ENCODE data around the gene LRRC8D. TPM values are rescaled to one million over a fixed set of nuclear protein-coding genes. Genes with fewer than 3 reads are reported as not detected.

Gene LRRC8D
- total RNA-seq, 4 donors from 2014 or later: 28.9 to 113 (median 58.8) TPM

DNA sequence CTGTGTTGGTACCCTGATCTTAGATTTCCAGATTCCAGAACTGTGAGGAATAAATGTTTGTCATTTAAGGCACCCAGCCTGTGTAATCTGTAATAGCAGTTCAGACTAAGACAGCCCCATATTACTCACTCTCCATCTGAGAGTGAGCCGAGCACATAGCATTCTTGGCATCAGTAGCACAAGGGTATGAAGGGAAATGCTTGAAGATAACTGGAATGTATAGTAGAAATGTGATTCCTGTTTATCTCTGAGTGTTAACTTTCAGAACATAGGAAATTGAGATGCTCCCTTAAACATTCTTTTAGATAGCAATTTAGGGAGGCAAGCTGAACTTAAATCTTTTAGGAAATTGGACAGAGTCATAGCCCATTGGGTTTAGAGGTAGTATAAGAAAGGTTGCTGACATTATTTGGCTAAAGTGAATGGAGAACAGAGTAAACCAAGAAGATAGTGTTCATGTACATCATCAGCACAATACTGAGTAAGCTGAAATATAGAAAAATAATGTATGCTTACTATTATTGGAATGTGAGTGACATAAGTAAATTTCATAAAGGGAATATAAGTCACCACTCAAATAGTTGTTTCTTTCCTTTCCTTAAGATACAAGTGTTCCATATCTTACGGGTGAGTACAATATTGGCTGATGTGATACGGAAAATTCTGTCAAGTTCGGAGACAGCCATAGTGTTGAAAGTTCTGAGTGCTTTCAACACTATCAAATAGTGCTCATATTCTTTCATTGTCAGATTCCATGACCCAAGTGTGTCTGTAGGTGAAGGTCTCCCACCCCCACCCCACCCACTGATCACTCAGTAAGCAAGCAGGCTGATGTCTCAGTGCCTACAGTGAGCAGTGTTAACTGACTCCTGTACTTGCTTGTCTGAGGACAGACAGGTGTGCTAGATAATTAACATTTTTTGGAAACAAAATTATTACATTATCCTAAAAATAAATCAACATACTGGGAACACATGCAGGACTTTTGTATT lies 73.7 kb downstream of the LRRC8D start:
- Histone ChIP-seq H3K4me1 (no peaks in the 10 kb centered on the region), H3K36me3 (no peaks in the 10 kb centered on the region), H3K4me3 (no peak overlapping the region), H3K9me3 (no peaks in the 10 kb centered on the region), H3K27ac (no peak overlapping the region), H3K27me3 (no peaks in the 10 kb centered on the region)
- TF ChIP-seq, protein P1, sequence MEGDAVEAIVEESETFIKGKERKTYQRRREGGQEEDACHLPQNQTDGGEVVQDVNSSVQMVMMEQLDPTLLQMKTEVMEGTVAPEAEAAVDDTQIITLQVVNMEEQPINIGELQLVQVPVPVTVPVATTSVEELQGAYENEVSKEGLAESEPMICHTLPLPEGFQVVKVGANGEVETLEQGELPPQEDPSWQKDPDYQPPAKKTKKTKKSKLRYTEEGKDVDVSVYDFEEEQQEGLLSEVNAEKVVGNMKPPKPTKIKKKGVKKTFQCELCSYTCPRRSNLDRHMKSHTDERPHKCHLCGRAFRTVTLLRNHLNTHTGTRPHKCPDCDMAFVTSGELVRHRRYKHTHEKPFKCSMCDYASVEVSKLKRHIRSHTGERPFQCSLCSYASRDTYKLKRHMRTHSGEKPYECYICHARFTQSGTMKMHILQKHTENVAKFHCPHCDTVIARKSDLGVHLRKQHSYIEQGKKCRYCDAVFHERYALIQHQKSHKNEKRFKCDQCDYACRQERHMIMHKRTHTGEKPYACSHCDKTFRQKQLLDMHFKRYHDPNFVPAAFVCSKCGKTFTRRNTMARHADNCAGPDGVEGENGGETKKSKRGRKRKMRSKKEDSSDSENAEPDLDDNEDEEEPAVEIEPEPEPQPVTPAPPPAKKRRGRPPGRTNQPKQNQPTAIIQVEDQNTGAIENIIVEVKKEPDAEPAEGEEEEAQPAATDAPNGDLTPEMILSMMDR (IDR thresholded peaks at IDR 0.05): no peak
- TF ChIP-seq POLR2A (IDR thresholded peaks at IDR 0.05): no peak
- no peak for DNase-seq

DNA sequence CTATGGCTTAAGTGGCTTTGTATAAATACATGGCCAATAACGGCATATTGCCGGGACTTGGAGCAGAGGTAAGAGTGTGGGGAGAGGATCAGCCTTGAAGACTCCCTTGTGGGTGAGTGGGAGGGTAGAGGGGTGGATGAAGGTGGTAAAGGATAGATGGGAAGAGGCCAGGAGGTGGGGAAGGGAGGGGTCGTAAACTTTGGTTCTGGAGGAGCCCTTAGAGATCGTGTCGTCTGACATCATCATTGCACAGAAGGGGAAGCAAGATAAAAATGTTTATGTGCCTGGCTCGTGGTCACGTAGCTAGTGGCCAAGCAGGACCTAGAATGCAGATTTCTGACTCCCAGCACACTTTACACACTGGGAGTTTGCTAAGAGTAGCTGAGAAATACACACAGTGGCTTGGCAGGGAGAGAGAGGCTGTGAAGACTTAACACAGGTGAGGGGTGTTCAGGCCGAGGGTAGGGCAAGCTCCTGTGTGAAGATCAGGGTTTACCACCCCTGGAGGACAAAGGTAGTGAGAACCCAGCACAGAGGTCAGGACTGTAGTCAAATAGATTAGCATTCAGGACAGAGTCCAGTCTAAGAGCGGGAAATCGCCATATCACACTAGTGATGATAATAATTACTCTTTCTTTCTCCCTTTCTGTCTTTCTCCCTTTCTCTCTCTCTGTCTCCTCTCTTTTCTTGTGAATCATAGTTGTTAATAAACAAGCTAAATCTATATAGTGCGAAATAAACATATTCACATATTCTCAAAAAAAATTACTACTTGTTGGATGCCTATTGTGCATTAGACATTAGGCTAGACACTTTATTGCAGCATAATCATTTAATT lies 75.5 kb downstream of the LRRC8D start:
- DNase-seq: peak in 2 of 3 donors; percentile 55 to 70

DNA sequence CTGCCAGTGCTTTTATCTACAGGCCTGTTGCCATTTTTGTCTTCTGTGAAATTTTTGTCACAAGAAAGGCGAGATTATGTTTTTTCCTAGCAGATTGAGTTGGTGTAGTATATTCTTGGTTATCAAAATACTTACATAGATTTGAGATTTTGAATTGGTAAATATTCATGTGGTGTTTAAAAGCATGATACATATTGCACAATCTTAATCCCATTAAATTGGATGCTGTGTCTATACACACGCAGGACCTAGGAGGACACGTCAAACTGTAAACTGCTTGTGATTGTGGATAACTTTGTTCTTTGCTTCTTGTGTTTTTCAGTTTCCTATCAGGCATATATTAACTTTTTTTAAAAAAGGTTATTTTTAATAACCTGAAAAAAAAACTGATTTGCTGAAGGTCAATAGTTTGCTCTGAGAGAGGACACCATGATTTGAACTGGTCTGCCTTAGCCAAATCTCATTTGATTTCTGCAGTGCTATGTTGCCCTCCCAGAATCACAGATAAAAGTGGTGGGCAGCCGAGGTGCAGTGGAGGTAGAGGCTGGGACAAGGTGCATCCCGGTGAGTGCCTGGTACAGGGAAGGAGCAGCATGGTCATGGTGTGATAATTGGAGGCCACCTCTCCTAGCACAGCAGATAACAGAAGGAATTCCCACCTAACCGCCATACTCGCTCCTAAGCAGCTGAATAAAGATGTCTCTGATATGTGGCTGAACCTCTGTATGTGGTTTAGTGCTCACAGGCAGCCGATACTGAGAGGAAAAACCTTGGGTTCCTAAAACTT lies 76.7 kb downstream of the LRRC8D start:
- H3K27me3 ChIP-seq: no peaks in the 10 kb centered on the region
- no peak for DNase-seq
- H3K36me3 ChIP-seq: no peaks in the 10 kb centered on the region
- H3K9me3 ChIP-seq: no peaks in the 10 kb centered on the region
- no peak overlapping the region for H3K4me3 ChIP-seq
- TF ChIP-seq, protein P1 (IDR thresholded peaks at IDR 0.05): no peak
- TF ChIP-seq POLR2A (IDR thresholded peaks at IDR 0.05): no peak
- H3K4me1 ChIP-seq: peaks cover 0 to 7% (median 0%) of the 10 kb centered on the region in 4 donors
- no peak overlapping the region for H3K27ac ChIP-seq

More for the DNA sequence above, 75.5 kb downstream of the LRRC8D start:
- Histone ChIP-seq H3K27me3 (no peaks in the 10 kb centered on the region), H3K4me1 (no peaks in the 10 kb centered on the region), H3K4me3 (no peak overlapping the region), H3K36me3 (no peaks in the 10 kb centered on the region), H3K27ac (peak overlapping the region in 1 of 4 donors; percentile 61), H3K9me3 (no peaks in the 10 kb centered on the region)
- TF ChIP-seq, protein P1 (IDR thresholded peaks at IDR 0.05): no peak
- no peak for TF ChIP-seq POLR2A (IDR thresholded peaks at IDR 0.05)

DNA sequence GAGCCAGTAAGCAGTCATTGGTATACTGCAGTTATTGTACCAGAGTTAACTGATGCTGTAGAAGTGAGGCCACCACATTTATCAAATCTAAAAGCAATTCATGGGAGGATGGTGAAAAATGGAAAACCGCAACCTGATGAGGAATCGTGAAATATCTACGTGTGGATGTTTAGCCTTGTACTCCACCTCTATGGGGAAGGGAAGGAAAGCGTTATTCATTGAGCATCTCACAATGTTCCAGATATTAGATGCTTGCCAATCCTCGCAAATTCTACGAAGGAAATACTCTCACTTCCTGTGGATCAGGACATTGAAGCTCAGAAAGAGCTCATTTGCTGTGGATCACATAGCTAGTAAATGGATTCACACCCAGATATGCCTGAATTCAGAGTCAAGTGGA lies 77.3 kb downstream of the LRRC8D start:
- TF ChIP-seq POLR2A (IDR thresholded peaks at IDR 0.05): no peak
- TF ChIP-seq, protein P1 (IDR thresholded peaks at IDR 0.05): no peak
- H3K27ac ChIP-seq: no peak overlapping the region
- no peak overlapping the region for H3K4me3 ChIP-seq
- no peaks in the 10 kb centered on the region for H3K27me3 ChIP-seq
- no peaks in the 10 kb centered on the region for H3K9me3 ChIP-seq
- no peak for DNase-seq
- H3K4me1 ChIP-seq: peaks cover 0 to 7% (median 0%) of the 10 kb centered on the region in 4 donors
- no peaks in the 10 kb centered on the region for H3K36me3 ChIP-seq
